ENCODE data around the gene FHL3.

DNA sequence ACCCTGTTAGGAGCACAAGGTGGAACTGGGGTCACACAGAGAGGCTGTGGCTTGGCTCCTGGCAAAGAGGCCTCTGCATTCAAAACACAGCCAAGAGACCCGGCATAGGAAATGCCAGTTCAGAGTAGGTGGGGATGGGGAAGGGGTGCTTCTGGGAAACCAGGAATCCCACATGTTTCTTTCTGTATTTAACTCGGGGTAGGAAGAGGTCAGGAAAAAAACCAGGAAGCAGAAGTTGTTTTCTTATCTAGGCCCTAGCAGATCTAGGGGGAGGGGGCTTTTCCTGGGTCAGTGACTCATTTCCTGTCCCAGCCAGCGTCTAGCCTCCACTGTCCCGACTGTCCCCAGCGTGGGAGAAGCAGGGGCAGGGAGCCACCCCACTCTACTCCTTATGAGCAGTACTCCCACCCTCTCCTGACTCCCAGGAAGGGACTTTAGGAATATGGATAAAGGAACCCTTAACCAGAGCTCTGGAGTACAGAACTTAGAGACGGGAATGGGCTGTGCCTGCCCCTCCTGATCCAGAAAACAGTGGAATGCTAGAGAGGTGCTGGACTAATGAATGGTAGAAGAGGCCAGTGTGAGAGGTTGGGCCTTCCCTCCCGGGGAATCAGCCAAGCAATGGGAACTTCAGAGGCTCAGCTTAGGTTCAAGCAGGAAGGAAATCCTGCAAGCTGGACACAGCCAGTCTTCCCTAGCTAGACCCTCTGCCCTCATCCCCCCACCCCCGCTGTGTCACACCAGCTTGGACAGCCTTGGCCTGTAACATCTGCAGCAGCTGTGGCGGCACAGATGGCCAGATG lies 5.7 kb downstream of the FHL3 start:
- TF ChIP-seq, protein P1, sequence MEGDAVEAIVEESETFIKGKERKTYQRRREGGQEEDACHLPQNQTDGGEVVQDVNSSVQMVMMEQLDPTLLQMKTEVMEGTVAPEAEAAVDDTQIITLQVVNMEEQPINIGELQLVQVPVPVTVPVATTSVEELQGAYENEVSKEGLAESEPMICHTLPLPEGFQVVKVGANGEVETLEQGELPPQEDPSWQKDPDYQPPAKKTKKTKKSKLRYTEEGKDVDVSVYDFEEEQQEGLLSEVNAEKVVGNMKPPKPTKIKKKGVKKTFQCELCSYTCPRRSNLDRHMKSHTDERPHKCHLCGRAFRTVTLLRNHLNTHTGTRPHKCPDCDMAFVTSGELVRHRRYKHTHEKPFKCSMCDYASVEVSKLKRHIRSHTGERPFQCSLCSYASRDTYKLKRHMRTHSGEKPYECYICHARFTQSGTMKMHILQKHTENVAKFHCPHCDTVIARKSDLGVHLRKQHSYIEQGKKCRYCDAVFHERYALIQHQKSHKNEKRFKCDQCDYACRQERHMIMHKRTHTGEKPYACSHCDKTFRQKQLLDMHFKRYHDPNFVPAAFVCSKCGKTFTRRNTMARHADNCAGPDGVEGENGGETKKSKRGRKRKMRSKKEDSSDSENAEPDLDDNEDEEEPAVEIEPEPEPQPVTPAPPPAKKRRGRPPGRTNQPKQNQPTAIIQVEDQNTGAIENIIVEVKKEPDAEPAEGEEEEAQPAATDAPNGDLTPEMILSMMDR (conservative IDR thresholded peaks at IDR 0.05; ENCODE audit: low read depth in 2 of 2): no peak
- no peak for TF ChIP-seq CREB1 (CRISPR knock-in tag; IDR thresholded peaks at IDR 0.05; ENCODE audit: low read depth)
- no peak for TF ChIP-seq POLR2AphosphoS5 (IDR thresholded peaks at IDR 0.05; ENCODE audit: low read depth)
- no peak for TF ChIP-seq EZH2phosphoT487 (IDR thresholded peaks at IDR 0.05; ENCODE audit: unreplicated experiment)
- TF ChIP-seq JUNB (IDR thresholded peaks at IDR 0.05; ENCODE audit: unreplicated experiment): no peak
- TF ChIP-seq ZNF331 (CRISPR knock-in tag; IDR thresholded peaks at IDR 0.05; ENCODE audit: low read depth): no peak
- no peak for TF ChIP-seq EZH2 (IDR thresholded peaks at IDR 0.05; ENCODE audit: low read depth, unreplicated experiment)
- TF ChIP-seq, protein P2, sequence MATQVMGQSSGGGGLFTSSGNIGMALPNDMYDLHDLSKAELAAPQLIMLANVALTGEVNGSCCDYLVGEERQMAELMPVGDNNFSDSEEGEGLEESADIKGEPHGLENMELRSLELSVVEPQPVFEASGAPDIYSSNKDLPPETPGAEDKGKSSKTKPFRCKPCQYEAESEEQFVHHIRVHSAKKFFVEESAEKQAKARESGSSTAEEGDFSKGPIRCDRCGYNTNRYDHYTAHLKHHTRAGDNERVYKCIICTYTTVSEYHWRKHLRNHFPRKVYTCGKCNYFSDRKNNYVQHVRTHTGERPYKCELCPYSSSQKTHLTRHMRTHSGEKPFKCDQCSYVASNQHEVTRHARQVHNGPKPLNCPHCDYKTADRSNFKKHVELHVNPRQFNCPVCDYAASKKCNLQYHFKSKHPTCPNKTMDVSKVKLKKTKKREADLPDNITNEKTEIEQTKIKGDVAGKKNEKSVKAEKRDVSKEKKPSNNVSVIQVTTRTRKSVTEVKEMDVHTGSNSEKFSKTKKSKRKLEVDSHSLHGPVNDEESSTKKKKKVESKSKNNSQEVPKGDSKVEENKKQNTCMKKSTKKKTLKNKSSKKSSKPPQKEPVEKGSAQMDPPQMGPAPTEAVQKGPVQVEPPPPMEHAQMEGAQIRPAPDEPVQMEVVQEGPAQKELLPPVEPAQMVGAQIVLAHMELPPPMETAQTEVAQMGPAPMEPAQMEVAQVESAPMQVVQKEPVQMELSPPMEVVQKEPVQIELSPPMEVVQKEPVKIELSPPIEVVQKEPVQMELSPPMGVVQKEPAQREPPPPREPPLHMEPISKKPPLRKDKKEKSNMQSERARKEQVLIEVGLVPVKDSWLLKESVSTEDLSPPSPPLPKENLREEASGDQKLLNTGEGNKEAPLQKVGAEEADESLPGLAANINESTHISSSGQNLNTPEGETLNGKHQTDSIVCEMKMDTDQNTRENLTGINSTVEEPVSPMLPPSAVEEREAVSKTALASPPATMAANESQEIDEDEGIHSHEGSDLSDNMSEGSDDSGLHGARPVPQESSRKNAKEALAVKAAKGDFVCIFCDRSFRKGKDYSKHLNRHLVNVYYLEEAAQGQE (IDR thresholded peaks at IDR 0.05; ENCODE audit: unreplicated experiment): no peak

Data from GM23338 (cell line).